Activated CD8-positive, alpha-beta memory T cell treated with anti-CD3 and anti-CD28 coated beads for 1 hour (primary cell): ENCODE results near the gene IQCB1.
"Not testable (repeated sequence)": the region's sequence is repeated elsewhere in the genome, so short reads cannot be mapped to it uniquely, and the experiment has no call there.

Experiments used
- DNase-seq, 2 donors: peaks; one replicate each; pipeline ENCODE4 v3.0.0-alpha.2; 2020; ENCODE audit warnings: low read depth in 1 of 2; ENCODE audit errors: extremely low read depth in 1 of 2

IQCB1 gene

DNA sequence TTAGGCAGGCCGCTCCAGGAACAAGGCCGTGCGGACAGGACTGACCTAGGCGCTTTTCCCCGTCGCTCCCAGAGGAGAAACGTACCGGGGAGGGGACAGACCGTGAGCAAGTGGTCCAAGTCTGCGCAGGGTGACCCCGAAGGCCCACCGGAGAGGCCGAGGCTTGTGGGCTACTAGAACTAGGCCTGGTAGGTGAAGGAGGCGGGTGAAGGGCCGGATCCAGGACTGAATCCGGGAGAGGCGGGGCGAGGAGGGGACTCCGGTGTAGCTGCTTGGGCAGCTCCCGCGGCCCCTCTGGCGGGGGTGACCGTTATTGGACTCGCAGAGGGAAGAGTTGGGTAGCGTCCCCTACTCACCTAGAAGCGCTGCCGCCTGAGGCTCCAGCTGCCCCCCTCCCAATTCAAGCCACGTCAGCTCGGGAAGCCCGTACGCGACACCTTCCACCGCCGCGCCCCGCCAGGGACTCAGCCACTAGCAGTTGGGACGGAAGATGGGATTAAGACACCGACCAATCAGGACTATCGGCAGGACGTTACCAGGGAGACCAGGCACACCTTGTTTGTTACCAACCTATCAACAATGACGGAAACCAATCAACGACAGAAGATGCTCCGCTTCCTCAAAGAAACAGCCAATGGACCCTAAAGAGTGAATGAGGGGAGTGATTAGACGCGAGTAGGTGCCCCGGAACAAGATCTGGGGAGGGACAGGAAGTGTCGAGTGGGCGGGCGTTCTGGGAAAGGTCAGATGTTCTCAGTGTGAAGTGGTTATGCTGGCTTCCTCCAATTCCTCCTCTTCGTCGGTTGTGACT is 85.4 kb downstream of the IQCB1 start, which contains the start of gene GOLGB1:
GOLGB1 (minus strand) TSS at position 466 of the 811 bp plus-strand sequence. CDS start 18,770 bp downstream, outside the sequence.
- peak; percentile 77 to 78 for DNase-seq

DNA sequence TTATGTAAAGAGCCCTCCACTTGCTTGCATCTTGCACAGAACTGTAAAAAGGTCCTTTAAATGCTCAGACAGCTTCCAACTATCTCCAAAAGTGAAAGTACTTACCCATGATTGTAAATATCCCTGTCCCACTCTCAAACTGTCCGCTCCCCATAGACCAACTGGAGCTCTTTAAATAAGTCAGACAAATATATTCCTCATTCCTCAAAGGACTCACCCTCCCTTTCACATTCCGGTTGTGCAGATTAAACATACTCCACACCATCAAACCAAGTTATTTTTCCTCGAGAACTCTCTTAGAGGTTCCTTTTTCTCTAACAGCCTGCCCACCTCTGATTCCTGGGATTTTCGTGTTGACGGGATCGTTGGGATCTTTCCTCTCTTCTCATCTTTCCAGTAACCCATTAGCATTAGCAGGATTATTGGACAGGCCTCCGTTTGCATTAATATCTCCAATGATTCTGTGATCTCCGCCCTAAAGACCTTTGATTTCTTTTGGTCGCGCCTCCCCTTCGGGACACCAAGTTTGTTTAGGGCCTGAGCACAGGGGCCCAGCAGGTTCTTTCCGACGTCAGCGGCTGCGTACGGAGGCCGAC is 86.1 kb downstream of the IQCB1 start:
- DNase-seq, result no peak

DNA sequence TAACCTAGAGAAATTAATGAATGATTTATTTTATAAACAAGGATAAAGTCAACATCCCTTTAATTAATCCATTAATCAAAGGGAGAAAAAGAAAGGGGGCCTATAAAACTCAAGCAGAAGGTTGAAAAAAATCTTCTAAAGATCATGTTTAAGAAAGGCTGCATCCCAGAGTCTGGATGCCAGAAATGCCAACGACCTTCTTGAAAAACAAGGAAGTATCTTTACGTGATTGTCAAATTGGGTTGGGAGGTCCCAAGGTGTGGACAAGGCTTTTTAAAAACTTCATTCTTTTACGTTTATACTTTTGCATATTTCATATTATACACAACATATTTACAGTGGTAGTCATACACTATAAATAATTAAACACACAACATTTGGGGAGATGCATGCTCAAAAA is 86.9 kb downstream of the IQCB1 start:
- DNase-seq, result no peak

DNA sequence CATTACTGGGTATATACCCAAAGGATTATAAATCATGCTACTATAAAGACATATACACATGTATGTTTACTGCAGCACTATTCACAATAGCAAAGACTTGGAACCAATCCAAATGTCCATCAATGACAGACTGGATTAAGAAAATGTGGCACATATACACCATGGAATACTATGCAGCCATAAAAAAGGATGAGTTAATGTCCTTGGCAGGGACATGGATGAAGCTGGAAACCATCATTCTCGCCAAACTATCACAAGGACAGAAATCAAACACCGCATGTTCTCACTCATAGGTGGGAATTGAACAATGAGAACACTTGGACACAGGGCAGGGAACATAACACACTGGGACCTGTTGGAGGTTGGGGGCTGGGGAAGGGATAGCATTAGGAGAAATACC is 91.8 kb downstream of the IQCB1 start:
- DNase-seq, result not testable (repeated sequence)

GRCh38 chr3:121740896-121741295 is 94.0 kb downstream of the IQCB1 start:
- DNase-seq, result no peak

DNA sequence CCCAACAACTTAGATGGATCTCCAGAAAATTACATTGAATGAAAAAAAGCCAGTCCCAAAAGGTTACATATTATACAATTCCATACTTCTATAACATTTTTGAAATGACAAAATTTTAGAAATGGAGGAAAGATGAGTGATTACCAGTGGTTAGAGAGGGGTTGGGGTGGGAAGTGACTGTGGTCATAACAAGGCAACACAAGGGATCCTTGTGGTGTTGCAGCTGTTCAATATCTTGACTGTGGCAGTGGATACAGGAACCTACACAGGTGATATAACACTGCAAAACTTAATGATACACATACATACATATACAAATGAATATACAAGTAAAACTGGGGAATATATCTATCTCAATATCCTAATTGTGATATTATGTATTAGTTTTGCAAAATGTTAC is 95.0 kb downstream of the IQCB1 start:
- DNase-seq, result no peak

- no peak for DNase-seq
Observed at GRCh38 chr3:121737644-121738043, 97.2 kb downstream of the IQCB1 start.

DNA sequence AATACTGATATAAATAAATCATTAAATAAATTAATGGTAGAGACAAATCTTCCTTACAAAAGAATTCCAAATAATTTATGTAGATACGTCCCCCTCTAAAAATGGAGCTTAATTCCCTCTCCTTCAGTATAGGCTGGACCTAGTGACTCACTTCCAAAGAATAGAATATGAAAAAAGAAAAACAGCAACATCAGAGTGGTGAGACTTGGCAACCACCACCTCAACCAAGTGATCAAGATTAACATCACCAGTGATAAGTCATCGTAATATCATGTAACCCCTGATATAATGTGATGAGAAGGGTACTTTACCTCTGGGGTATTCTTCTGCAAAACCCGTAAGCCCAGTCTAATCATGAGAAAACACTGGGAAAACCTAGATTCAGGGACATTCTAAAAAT is 98.7 kb downstream of the IQCB1 start:
- no peak for DNase-seq

DNA sequence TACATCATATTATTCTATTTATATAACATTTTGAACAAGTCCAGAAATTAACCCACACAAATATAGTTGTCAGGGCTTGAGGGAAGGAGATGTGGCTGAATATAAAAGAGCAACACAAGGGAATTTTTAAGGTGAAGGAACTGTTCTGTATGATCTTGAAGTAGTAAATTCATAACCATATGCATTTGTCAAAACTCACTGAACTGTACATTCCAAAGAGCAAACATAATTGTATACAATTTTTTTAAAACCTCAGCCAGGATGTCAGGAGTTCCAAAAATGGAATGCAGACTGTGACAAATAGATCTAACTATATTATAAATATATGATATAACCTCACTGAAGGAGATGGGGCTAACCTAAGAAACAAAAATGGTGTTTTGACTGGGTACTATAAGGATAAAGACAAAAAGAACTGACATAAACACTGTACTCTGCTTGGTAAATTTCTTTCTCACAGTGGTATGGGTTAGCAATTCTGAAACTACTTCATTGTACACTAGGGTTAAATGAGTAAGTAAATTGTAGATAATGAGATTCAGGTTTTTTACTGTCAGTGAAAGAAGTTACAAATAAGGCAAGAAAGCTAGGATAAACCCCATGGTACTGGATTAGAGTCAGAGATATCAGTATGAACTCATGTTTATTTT is 99.7 kb downstream of the IQCB1 start:
- no peak for DNase-seq

- DNase-seq, result no peak
Observed at GRCh38 chr3:121730940-121731687, 103.7 kb downstream of the IQCB1 start.

DNA sequence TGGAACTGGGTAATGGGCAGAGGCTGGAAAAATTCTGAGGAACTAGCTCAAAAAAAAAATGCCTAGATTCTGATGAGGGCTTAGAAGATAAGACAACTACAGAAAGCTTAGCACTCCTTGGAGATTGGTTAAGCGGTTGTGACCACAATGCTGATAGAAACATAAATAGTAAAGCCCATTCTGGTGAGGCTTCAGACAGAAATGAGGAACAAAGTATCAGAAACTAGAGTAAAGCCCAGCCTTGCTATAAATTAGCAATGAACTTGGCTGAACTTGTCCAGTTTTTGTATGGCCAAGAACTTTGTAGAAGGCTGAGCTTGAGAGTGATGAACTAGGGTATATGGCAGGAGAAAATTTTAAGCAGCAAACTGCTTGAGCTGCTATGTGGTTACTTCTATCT is 110.7 kb downstream of the IQCB1 start:
- DNase-seq, result no peak

DNA sequence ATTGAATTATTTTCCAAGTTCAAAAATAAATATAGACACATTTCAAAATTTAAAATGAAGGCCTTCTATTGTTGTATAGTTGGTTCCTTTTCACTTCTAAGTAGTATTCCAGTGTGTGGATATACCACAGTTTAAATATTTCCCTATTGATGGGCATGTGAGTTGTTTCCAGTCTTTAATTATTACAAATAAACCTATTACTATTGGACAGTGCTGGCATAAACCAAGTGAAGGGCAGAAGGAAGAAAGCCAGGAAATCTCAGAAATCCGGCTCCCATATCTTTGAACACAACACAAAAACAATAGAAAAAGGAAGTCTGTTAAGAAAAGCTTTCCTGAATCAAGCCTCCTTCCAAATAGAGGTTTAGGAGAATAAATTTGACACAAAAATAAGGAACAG is 111.4 kb downstream of the IQCB1 start:
- DNase-seq, result no peak

GRCh38 chr3:121722411-121722810 is 112.4 kb downstream of the IQCB1 start:
- no peak for DNase-seq

- DNase-seq, result no peak
Observed at GRCh38 chr3:121720163-121720562, 114.7 kb downstream of the IQCB1 start.
